Measurements from ENCODE around the gene VIL1.

GRCh38 chr2:218406209-218406948, 12.5 kb upstream of the VIL1 start:
- TF ChIP-seq CTCF (conservative IDR thresholded peaks at IDR 0.05 in 1 of 2, IDR thresholded peaks at IDR 0.05 in 1 of 2; ENCODE audit: low read depth in 1 of 2, low read length in 2 of 2) (peak; percentile 64 to 80), EZH2 (IDR thresholded peaks at IDR 0.05; ENCODE audit: low read length, missing control alignments) (no peak)
